Esophagus squamous epithelium (tissue), 4 donors: Measurements from ENCODE around the gene CASP3.

Source experiments
- POLR2A ChIP-seq, 4 donors: fragments of 450-650 bp; IDR thresholded peaks; one replicate each; pipeline ENCODE4 v1.6.1; 2017; ENCODE audit warnings: antibody characterized with exemption in 4 of 4, mild to moderate bottlenecking in 4 of 4, moderate library complexity in 3 of 4
- TF ChIP-seq, protein P1 (sequence below), 6 experiments: fragments of 450-650 bp in 4 of 6; fragments of 200-600 bp in 2 of 6; sonication (generic) in 2 of 6; IDR thresholded peaks; one replicate each; pipeline ENCODE4 v1.5.1; 2016 to 2019; ENCODE audit warnings: antibody characterized with exemption in 6 of 6, mild to moderate bottlenecking in 4 of 6, moderate library complexity in 4 of 6

DNA sequence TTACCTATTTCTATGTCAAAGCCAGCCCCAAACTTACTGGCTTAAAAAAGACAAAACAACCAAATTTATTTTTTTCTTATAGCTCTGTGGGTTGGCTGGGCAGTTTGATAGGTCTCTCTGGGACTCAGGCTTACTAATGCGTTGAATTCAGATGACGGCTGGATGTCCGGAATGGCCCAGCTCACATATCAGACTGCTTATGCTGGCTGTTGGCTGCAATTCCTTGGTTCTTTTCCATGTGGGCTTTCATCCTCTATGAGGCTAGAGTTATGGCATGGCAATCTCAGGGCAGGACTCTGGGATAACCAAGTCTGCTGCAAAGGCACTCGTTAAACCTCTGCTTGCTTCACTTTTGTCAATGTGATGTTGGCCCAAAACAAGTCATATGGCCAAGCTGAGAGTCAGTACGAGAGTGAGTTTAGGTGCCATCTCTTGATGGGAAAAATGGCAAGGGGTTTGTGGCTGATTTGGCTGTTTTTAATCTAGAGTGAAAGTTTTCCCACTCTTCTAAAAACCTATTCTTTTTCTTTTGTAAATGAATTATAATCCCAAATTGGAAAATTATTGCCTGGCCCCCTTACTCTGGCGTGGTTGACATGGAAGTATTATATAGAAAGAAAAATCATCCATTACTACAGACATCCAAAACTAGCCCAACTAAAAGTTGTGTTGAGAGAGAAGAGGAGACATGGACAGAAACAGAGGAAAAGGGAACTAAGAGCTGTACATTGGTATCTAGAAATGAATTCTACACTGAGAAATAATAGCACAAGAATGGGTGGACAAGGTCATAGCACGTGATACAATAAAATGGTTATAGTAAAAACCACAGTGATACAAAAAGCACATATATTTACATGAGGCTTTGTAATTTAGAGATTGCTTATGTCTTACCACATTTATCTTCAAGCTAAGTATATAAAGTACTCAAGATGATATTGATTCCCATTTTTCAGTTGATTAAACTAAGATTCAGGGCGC, 6.9 kb upstream of the CASP3 start:
- TF ChIP-seq, protein P1, sequence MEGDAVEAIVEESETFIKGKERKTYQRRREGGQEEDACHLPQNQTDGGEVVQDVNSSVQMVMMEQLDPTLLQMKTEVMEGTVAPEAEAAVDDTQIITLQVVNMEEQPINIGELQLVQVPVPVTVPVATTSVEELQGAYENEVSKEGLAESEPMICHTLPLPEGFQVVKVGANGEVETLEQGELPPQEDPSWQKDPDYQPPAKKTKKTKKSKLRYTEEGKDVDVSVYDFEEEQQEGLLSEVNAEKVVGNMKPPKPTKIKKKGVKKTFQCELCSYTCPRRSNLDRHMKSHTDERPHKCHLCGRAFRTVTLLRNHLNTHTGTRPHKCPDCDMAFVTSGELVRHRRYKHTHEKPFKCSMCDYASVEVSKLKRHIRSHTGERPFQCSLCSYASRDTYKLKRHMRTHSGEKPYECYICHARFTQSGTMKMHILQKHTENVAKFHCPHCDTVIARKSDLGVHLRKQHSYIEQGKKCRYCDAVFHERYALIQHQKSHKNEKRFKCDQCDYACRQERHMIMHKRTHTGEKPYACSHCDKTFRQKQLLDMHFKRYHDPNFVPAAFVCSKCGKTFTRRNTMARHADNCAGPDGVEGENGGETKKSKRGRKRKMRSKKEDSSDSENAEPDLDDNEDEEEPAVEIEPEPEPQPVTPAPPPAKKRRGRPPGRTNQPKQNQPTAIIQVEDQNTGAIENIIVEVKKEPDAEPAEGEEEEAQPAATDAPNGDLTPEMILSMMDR (IDR thresholded peaks at IDR 0.05), result no peak
- no peak for TF ChIP-seq POLR2A (IDR thresholded peaks at IDR 0.05)
